Measurements from ENCODE around the gene VPS13D. TPM values are rescaled to one million over a fixed set of nuclear protein-coding genes. Genes with fewer than 3 reads are reported as not detected.

VPS13D gene
- total RNA-seq, 1 experiment from 2014 or later, result 31.6 TPM

GRCh38 chr1:12430525-12430924 lies 200.7 kb downstream of the VPS13D start:
- Histone ChIP-seq H3K4me1 (ENCODE audit: control insufficient read depth in 1 of 2, insufficient read depth in 2 of 2, low read length in 2 of 2) (peaks cover 31 to 33% of the 10 kb centered on the region in 2 experiments), H3K79me2 (ENCODE audit: insufficient read depth, low read length) (no peaks in the 10 kb centered on the region), H3K9me2 (ENCODE audit: insufficient read depth) (no peaks in the 10 kb centered on the region), H3K4me2 (ENCODE audit: low read length) (no peak overlapping the region), H3K9ac (ENCODE audit: low read length) (no peak overlapping the region), H3K36me3 (ENCODE audit: control insufficient read depth in 1 of 2, insufficient read depth in 2 of 2, low read length in 2 of 2) (no peaks in the 10 kb centered on the region), H4K20me1 (ENCODE audit: insufficient read depth) (no peaks in the 10 kb centered on the region), H2AFZ (ENCODE audit: low read depth, low read length, poor library complexity, severe bottlenecking) (no peak overlapping the region), H3K27me3 (ENCODE audit: insufficient read depth, low read length) (no peaks in the 10 kb centered on the region), H3K27ac (ENCODE audit: low read depth, low read length) (no peak overlapping the region), H3K9me3 (ENCODE audit: control insufficient read depth in 1 of 2, insufficient read depth in 1 of 2, low read depth in 1 of 2, low read length in 2 of 2) (no peaks in the 10 kb centered on the region), H3K4me3 (replicated peaks in 1 of 2; ENCODE audit: low read depth in 1 of 2, low read length in 2 of 2) (no peak overlapping the region)
- RAD21 ChIA-PET (ENCODE audit: low non-redundant PET in 1 of 2, low total read pairs in 2 of 2, uncharacterized antibody in 2 of 2, unreplicated experiment in 2 of 2), result no interaction called here
- BruUV-seq (replicated peaks), result no TSS peak
- CTCF ChIA-PET, result no interaction called here
- POLR2A ChIA-PET, result no interaction called here
- ATAC-seq (no peak), DNase-seq (ENCODE audit: low read depth, low spot score) (no peak)
- intact Hi-C loops (cut with micrococcal nuclease), result loop anchor here (5.0 kb wide), 1 partner anchor 112 kb away; no protein-coding TSS in a partner anchor
- TF ChIP-seq, protein P1, sequence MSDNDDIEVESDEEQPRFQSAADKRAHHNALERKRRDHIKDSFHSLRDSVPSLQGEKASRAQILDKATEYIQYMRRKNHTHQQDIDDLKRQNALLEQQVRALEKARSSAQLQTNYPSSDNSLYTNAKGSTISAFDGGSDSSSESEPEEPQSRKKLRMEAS (IDR thresholded peaks at IDR 0.05), result no peak
- no peak for TF ChIP-seq SIN3A (IDR thresholded peaks at IDR 0.05; ENCODE audit: low read depth)
- no peak for TF ChIP-seq YY1 (IDR thresholded peaks at IDR 0.05; ENCODE audit: extremely low read depth, insufficient replicate concordance, low read depth, low read length)
- TF ChIP-seq ZNF274 (IDR thresholded peaks at IDR 0.05; ENCODE audit: low read depth, low read length), result no peak
- no peak for TF ChIP-seq POLR2A (IDR thresholded peaks at IDR 0.05; ENCODE audit: borderline replicate concordance, extremely low read depth, insufficient read depth, insufficient read length)
- TF ChIP-seq ZFX (IDR thresholded peaks at IDR 0.05), result no peak
- TF ChIP-seq, protein P2, sequence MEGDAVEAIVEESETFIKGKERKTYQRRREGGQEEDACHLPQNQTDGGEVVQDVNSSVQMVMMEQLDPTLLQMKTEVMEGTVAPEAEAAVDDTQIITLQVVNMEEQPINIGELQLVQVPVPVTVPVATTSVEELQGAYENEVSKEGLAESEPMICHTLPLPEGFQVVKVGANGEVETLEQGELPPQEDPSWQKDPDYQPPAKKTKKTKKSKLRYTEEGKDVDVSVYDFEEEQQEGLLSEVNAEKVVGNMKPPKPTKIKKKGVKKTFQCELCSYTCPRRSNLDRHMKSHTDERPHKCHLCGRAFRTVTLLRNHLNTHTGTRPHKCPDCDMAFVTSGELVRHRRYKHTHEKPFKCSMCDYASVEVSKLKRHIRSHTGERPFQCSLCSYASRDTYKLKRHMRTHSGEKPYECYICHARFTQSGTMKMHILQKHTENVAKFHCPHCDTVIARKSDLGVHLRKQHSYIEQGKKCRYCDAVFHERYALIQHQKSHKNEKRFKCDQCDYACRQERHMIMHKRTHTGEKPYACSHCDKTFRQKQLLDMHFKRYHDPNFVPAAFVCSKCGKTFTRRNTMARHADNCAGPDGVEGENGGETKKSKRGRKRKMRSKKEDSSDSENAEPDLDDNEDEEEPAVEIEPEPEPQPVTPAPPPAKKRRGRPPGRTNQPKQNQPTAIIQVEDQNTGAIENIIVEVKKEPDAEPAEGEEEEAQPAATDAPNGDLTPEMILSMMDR (IDR thresholded peaks at IDR 0.05 in 2 of 3, conservative IDR thresholded peaks at IDR 0.05 in 1 of 3; ENCODE audit: borderline replicate concordance in 1 of 3, insufficient read depth in 1 of 3, low read depth in 2 of 3, low read length in 2 of 3), result no peak
- TF ChIP-seq CEBPB (IDR thresholded peaks at IDR 0.05; ENCODE audit: low read depth), result no peak
- no peak for TF ChIP-seq EZH2 (IDR thresholded peaks at IDR 0.05)
- no peak for TF ChIP-seq JUND (IDR thresholded peaks at IDR 0.05)
- no peak for TF ChIP-seq POLR2AphosphoS5 (IDR thresholded peaks at IDR 0.05; ENCODE audit: low read depth, low read length)
- no peak for TF ChIP-seq CBX3 (IDR thresholded peaks at IDR 0.05; ENCODE audit: low read depth)
- TF ChIP-seq SP1 (IDR thresholded peaks at IDR 0.05; ENCODE audit: low read depth), result no peak
- no peak for TF ChIP-seq ZBTB33 (IDR thresholded peaks at IDR 0.05; ENCODE audit: extremely low read depth, insufficient replicate concordance, low read length)

All from HCT116 (cell line).